GM18511 (cell line): ENCODE measurements around the gene RAET1L.
"Not testable (repeated sequence)": the region's sequence is repeated elsewhere in the genome, so short reads cannot be mapped to it uniquely, and the experiment has no call there.

Source experiments
- ATAC-seq: cut with Tn5 transposase; IDR thresholded peaks from one replicate; pipeline ENCODE4 v1.9.1; 2021; ENCODE audit warnings: mild to moderate bottlenecking, moderate library complexity; ENCODE audit not compliant: unreplicated experiment

The RAET1L gene

DNA sequence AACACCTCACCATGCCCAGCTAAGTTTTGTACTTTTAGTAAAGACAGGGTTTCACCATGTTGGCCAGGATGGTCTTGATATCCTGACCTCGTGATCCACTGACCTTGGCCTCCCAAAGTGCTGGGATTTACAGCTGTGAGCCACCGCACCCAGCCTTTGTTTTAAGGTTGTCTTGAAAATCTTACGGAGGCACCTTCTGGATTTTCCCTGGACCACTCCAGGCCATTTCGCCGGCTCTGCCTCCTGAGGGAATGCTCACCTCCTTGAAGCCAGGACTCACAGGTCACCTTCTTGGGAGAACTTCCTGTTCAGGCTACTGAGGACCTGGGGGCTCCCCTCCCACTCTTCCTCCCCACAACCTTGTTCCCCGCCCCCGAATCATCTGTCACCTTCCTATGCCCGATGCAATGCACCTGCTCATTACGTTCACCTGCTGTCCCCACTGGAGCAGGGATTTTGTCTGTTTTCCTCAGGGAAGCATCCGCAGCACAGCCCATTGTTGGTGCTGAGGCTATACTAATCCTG, 19.4 kb upstream of the RAET1L start:
- ATAC-seq: no peak

DNA sequence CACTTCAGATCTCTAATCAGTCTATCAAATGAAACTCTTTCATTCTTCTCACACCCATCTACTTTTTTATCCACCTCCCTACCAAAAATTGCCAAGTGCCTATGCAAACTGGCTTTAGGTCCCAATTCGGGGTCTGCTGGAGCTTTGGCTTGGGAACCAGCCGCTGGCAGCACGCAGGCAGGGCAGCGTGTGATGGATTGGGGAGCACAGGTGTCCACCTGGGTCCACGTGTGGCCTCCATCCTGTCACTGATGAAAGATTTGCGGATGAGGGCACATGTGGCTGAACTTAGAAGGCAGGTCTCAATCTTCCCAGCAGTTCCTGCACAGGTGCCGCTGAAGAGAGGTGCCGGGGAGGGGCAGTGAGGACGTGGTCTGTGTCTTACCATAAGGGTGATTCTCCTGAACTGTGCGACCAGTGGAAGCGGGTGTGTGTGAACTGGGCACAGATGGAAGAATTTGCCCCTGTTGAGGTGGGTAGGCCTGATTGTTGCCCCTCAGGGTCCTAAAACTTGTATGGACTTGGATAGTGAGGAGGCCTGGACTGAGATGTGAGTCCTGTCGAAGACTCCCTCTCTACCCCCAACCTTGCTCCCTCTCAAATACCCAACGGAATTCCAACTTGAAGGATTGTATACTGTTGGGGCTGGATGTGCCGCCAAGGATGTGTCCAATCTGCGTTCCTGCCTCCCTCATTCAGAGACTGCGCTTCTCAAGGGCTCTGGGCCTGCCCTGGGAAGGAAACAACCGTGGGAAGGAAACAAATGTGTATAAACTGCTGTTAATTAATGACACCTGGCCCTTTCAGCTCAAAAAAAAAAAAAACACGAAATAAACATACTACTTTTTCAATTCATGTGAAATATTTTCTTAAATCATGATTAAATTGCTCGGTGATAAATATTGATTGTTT, 18.4 kb upstream of the RAET1L start:
- no peak for ATAC-seq

DNA sequence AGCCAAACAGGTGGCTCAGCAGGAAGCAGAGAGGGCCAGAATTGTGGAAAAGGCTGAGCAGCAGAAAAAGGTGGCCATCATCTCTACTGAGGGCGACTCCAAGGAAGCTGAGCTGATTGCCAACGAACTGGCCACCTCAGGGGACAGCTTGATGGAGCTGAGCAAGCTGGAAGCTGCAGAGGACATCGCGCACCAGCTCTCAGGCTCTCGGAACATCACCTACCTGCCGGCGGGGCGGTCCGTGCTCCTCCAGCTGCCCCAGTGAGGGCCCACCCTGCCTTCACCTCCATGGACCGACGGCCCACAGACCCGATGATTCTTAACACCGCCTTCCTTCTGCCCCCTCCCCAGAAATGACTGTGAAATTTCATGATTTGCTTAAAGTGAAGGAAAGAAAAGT, 17.8 kb upstream of the RAET1L start:
- ATAC-seq: no peak

DNA sequence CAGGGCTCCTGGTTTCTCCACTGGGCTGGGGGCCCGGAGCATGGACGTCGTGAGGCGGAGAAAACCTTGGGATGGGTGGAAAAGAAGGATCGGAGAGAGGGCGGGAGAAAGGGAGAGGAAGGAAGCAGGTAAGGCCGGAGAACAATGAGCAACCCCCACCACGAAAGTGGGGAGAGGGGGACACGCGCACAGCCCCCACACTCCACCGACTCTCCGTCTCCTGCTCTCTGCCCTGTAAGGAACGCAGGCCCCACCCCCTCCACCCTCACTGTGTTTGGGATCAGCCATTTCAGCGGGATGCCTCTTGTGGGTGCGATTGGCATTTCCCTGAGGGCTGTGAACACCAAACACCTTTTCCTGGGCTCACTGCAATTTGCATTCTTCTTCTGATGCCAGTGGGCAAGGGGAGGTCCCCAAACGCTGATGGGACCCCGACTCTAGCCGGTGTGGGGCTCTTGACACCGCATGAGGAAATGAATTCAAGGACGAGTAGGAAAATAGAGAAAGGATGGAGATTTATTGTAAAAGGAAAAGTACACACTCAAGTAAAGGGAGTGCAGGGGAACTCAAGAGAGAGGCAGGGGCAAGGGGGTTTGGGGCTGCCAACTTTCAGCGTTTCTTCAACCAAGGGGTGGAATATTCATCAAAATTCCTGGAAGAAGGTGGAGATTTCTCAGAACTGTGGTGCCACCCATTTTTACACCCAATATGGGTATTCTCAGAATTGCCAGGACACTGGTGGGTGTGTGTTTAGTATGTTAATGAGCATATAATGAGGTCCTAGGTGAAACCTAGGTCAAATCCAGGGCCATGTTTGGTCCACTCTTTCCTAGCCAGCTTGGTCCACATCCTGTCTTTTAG, 13.1 kb upstream of the RAET1L start:
- no peak for ATAC-seq

GRCh38 chr6:150037526-150038201, 12.3 kb upstream of the RAET1L start:
- no peak for ATAC-seq

DNA sequence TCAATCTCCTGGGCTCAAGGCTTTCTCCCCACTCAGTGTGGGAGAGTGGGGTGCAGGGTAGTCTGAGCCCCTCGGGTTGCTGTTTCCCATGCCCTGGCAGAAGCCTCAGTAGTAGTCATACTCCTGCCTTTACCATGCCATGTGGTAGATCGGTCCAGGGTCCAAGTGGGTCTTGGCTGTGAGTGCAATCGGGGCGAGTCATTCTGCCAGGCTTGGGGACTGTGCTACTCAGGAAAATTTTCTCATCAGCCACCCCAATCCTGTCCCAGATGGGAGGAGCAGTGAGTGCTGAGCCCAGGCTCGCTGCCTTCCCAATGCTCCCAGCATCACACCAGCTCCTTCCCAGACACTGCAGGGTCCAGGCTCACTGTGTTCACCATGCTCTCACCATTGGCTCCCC, 10.7 kb upstream of the RAET1L start:
- ATAC-seq: no peak

- ATAC-seq: no peak
Observed at GRCh38 chr6:150033207-150033771, 8.0 kb upstream of the RAET1L start.

GRCh38 chr6:150032598-150032997, 7.3 kb upstream of the RAET1L start:
- no peak for ATAC-seq

GRCh38 chr6:150030611-150031010, 5.3 kb upstream of the RAET1L start:
- ATAC-seq: no peak

GRCh38 chr6:150029749-150030148, 4.4 kb upstream of the RAET1L start:
- no peak for ATAC-seq

DNA sequence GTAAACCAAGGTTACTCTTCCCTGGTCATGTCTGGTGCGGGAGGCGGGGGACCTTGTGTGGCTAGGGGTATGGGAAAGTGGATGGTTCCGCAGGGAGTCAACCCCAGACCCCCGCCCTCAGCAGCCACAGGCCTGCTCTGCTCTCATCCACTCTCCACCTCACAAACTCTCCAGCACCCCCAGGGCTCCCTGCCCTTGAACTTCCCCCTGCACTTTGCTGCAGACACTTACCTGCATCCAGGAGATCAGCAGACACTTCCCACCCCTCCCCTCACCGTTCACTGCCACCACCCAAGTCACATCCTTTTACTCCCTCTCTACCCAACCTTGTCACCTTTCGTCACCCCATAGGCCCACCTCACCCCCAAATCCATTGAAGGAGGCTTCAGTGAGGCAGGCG, 3.9 kb upstream of the RAET1L start:
- no peak for ATAC-seq

DNA sequence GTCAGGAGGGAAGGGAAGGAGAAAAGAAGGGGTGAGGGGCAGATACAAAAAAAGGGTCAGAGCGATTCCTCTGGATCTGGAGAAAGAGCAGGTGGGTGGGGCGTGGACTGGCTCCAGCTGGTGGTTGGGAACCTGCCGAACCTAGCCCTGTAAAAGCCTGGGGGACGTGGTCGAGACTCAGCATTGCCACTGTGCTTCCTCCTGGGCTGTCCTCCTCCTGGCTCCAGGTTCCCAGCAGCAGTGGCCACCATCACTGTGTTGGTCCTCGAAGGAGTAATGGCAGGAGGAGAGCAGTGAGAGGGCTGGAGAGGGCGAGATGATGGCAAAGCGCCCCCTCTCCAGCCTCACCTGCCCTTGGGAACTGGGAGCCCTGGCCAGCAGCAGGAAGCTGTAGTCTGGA, 3.5 kb upstream of the RAET1L start:
- ATAC-seq: no peak

GRCh38 chr6:150027806-150028565, 2.7 kb upstream of the RAET1L start:
- ATAC-seq: no peak

GRCh38 chr6:150026976-150027805, 1.9 kb upstream of the RAET1L start:
- no peak for ATAC-seq

DNA sequence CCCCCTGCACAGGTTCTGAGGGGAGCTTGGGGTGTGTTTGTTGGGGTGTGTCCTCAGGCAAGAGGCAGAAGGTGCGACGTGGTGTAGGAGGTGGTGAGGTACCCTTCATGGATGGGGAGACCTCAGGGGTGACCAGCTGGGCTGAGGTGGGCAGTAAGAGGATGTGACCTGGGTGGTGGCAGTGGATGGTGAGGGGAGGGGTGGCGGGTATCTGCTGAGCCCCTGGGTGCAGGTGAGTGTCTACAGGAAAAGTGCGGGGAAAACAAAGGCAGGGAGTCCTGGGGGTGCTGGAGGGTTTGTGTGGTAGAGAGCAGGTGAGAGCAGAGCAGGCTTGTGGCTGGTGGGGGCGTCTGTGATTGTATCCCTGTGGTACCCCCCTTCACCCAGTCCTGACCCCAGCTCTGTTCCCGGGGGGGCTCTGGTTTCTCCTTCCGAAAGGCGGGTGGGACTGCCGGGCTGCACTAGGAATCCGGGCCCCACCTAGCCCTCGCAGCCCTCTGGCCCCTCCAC, 631 bp downstream of the RAET1L start:
- ATAC-seq: no peak

GRCh38 chr6:150024021-150024420, 1.3 kb downstream of the RAET1L start:
- not testable (repeated sequence) for ATAC-seq

DNA sequence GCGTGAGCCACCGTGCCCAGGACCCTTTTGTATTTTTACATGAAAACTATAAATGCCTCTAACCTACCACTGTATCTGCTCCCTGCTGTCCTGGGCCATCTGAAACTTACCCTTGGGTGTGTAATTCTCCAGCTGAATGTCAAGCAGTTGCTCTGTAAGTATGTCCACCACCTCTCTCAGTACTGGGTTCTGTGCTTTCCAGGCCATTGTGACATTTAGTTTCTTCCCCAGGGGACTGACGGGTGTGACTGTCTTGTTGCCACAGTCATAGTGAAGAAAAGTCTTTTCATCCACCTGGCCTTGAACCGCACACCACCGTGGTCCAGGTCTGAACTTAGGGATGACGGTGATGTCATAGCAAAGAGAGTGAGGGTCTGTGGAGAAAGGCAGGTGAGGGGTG, 3.5 kb downstream of the RAET1L start:
- not testable (repeated sequence) for ATAC-seq

- ATAC-seq: no peak
Observed at GRCh38 chr6:150018846-150019580, 6.3 kb downstream of the RAET1L start.
